BLaER1 treated with 17β-estradiol and CSF1 and Interleukin-3, amounts not matched to agents 10 nM and 100 nM (cell line): ENCODE measurements around the gene KBTBD13.

ENCODE experiments used
- H3K27ac ChIP-seq, 11 experiments: shearing (Covaris generic); formaldehyde crosslinking; 2 replicates each; pipeline ENCODE4 v1.8.1; 2022
- H3K27me3 ChIP-seq, 11 experiments: shearing (Covaris generic); formaldehyde crosslinking; 2 replicates each; pipeline ENCODE4 v1.8.1; 2022
- H3K36me3 ChIP-seq, 11 experiments: shearing (Covaris generic); formaldehyde crosslinking; 2 replicates each; pipeline ENCODE4 v1.8.1; 2022
- H3K4me1 ChIP-seq, 10 experiments: shearing (Covaris generic); formaldehyde crosslinking; 2 replicates each; pipeline ENCODE4 v1.8.1; 2022
- H3K4me2 ChIP-seq, 11 experiments: shearing (Covaris generic); formaldehyde crosslinking; 2 replicates each; pipeline ENCODE4 v1.8.1; 2022
- H3K4me3 ChIP-seq, 10 experiments: shearing (Covaris generic); formaldehyde crosslinking; 2 replicates each; pipeline ENCODE4 v1.8.1; 2022
- H3K9ac ChIP-seq, 11 experiments: shearing (Covaris generic); formaldehyde crosslinking; 2 replicates each; pipeline ENCODE4 v1.8.1; 2022
- H3K9me3 ChIP-seq, 11 experiments: shearing (Covaris generic); formaldehyde crosslinking; replicated peaks in 1 of 11; 2 replicates each; pipeline ENCODE4 v1.8.1; 2022
- H4K20me1 ChIP-seq, 11 experiments: shearing (Covaris generic); formaldehyde crosslinking; 2 replicates each; pipeline ENCODE4 v1.8.1; 2022
- Cebpa-rat ChIP-seq, 11 experiments: shearing (Covaris generic); IDR thresholded peaks; 2 replicates each; pipeline ENCODE4 v1.8.1; 2022

The KBTBD13 gene

GRCh38 chr15:65044724-65045481, 31.6 kb upstream of the KBTBD13 start, which contains the start of gene SLC51B:
Gene SLC51B, plus strand, starts transcription at chr15:65045387. Its CDS starts 4,618 bp downstream, at chr15:65050005.
- peak within 1 kb of the TSS in 3 of 11 experiments; percentile 44 to 55 (median 53); a peak in 5 of 22 replicates for H3K4me2 ChIP-seq
- no peak within 1 kb of the TSS for H3K27ac ChIP-seq
- no peaks in the 10 kb centered on the region for H3K36me3 ChIP-seq
- no peak within 1 kb of the TSS for H3K9ac ChIP-seq
- 0 out of 22 replicates have a peak, but pooled peaks of 1 of the 11 experiments have one; percentile 9 for TF ChIP-seq Cebpa-rat (IDR thresholded peaks at IDR 0.05)
- H4K20me1 ChIP-seq = no peaks in the 10 kb centered on the region
- H3K4me1 ChIP-seq = peaks cover 8 to 29% (median 13%) of the 10 kb centered on the region in 10 experiments
- no peaks in the 10 kb centered on the region for H3K27me3 ChIP-seq
- H3K4me3 ChIP-seq = no peak within 1 kb of the TSS
- H3K9me3 ChIP-seq = no peaks in the 10 kb centered on the region

- no peaks in the 10 kb centered on the region for H3K36me3 ChIP-seq
- TF ChIP-seq Cebpa-rat (IDR thresholded peaks at IDR 0.05) = no peak
- peaks cover 16 to 29% (median 21%) of the 10 kb centered on the region in 10 experiments for H3K4me1 ChIP-seq
- H3K4me3 ChIP-seq = no peak overlapping the region
- no peaks in the 10 kb centered on the region for H3K9me3 ChIP-seq
- H3K27ac ChIP-seq = no peak overlapping the region
- H3K4me2 ChIP-seq = no peak overlapping the region
- no peak overlapping the region for H3K9ac ChIP-seq
- no peaks in the 10 kb centered on the region for H3K27me3 ChIP-seq
- H4K20me1 ChIP-seq = no peaks in the 10 kb centered on the region
Observed at GRCh38 chr15:65048241-65048640, 28.3 kb upstream of the KBTBD13 start.

GRCh38 chr15:65049418-65049840, 27.1 kb upstream of the KBTBD13 start:
- Histone ChIP-seq H3K36me3 (no peaks in the 10 kb centered on the region), H3K4me1 (peaks cover 17 to 23% (median 21%) of the 10 kb centered on the region in 10 experiments), H3K4me2 (peak overlapping the region; percentile 62 to 89 (median 81)), H3K9ac (0 out of 22 replicates have a peak overlapping the region, but pooled peaks of 1 of the 11 experiments have one; percentile 19), H4K20me1 (no peaks in the 10 kb centered on the region), H3K9me3 (no peaks in the 10 kb centered on the region), H3K27ac (peak overlapping the region in 1 of 11 experiments; percentile 31; a peak in 1 of 22 replicates), H3K4me3 (peak overlapping the region in 6 of 10 experiments; percentile 21 to 62 (median 38); a peak in 7 of 20 replicates), H3K27me3 (no peaks in the 10 kb centered on the region)
- TF ChIP-seq Cebpa-rat (IDR thresholded peaks at IDR 0.05) = no peak

DNA sequence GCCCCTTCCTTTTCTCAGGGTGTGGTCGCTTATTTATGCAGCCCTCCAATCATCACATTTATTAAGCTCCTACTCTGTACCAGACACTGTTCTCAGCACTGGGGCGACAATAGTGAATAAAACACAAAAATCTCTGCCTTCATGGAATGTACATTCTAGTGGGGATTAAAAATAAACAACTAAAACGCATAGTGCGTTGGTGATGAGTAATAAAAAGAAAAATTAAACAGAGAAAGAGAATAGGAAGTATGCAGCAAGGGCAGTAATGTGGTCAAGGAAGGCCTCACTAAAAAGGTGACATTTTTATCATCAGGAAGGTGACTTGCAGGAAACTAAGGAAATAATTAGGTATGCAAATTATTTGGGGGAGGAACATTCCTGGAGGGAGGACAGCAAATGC, 26.3 kb upstream of the KBTBD13 start:
- Histone ChIP-seq H3K4me3 (no peak overlapping the region), H3K27ac (no peak overlapping the region), H3K4me2 (peak overlapping the region; percentile 62 to 89 (median 81); a peak in 19 of 22 replicates), H3K9me3 (no peaks in the 10 kb centered on the region), H3K27me3 (no peaks in the 10 kb centered on the region), H3K9ac (no peak overlapping the region), H3K36me3 (no peaks in the 10 kb centered on the region), H4K20me1 (peaks cover 0 to 4% (median 0%) of the 10 kb centered on the region in 11 experiments; a peak in 1 of 22 replicates), H3K4me1 (peaks cover 18 to 32% (median 28%) of the 10 kb centered on the region in 10 experiments)
- no peak for TF ChIP-seq Cebpa-rat (IDR thresholded peaks at IDR 0.05)

DNA sequence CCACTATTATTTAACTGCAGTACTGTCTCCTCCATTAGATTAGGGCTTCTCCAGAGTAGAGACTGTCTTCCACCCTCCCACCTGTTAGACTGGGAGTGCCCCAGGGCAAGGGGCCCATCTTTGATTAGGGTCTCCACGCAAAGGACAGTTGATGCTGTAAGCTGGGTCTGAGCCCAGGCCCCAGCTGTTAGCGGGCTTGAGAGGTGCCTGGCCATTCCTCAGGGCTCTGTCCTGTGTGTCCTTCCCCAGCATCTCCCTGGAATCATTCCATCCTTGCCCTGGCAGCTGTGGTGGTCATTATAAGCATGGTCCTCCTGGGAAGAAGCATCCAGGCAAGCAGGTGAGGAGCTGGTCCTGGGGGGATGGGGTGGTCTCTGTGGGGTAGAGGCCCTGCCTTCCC, 25.3 kb upstream of the KBTBD13 start:
- peaks cover 0 to 4% (median 0%) of the 10 kb centered on the region in 11 experiments; a peak in 1 of 22 replicates for H4K20me1 ChIP-seq
- peaks cover 27 to 41% (median 37%) of the 10 kb centered on the region in 10 experiments for H3K4me1 ChIP-seq
- no peak overlapping the region for H3K4me3 ChIP-seq
- no peaks in the 10 kb centered on the region for H3K36me3 ChIP-seq
- TF ChIP-seq Cebpa-rat (IDR thresholded peaks at IDR 0.05) = no peak
- H3K27me3 ChIP-seq = no peaks in the 10 kb centered on the region
- no peak overlapping the region for H3K27ac ChIP-seq
- H3K9me3 ChIP-seq = no peaks in the 10 kb centered on the region
- H3K9ac ChIP-seq = no peak overlapping the region
- H3K4me2 ChIP-seq = no peak overlapping the region

DNA sequence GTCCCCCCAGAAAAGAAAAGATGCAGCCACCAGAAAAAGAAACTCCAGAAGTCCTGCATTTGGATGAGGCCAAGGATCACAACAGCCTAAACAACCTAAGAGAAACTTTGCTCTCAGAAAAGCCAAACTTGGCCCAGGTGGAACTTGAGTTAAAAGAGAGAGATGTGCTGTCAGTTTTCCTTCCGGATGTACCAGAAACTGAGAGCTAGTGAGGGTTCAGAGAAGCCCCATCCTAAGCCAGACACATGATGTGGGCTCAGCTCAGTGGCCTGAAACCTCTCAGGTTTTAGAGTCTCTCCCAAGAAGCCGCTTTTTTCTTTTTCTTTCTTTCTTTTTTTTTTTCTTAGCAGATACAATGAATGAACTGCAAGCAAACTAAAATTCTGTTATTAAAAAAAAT, 23.6 kb upstream of the KBTBD13 start:
- H3K4me2 ChIP-seq = no peak overlapping the region
- peak overlapping the region in 1 of 11 experiments; percentile 9; a peak in 1 of 22 replicates for H3K9ac ChIP-seq

DNA sequence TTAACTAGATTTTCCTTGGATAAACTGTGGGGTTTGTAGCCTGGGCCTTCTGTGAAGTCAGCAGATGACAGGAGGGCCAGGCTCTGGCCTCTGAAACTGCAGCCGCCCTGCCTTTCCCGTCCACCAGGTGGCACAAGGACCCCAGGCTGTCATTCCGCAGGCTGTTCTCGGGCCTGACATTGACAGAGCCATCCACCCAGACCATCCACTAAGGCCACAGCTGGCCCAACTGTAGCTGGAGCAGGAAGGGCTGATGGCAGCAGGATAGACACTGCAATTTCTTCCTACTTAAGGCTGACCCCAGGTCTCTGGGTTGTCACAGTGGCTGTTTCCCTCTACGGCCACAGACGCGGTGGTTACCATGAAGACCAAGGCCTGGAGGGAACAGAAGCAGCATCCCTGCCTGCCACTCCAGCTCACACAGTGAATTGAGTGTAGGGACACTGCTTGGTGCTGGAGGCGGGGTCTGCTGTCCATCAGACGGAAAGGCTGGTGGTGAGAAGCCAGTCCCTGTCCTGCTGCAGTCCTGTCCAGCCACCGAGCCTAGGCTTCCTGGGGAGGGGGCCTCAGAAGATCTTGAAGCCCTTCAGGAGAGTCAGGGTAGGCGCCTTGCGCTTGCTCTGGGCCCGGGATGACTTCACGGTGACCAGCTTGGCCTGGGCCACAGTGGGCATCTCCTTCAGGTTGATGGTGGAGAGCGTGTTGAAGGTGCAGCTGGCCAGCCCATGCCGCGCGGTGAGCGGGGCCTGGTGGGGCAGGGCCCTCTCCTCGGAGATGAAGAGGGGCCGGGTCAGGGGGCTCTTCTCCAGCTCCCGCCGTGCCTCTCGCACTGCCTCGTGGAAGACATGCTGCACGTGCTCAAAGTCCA, 22.0 kb upstream of the KBTBD13 start:
- no peaks in the 10 kb centered on the region for H3K36me3 ChIP-seq
- H3K9me3 ChIP-seq = no peaks in the 10 kb centered on the region
- H3K4me3 ChIP-seq = no peak overlapping the region
- peak overlapping the region in 10 of 11 experiments; percentile 25 to 65 (median 54); a peak in 17 of 22 replicates for H3K4me2 ChIP-seq
- no peaks in the 10 kb centered on the region for H3K27me3 ChIP-seq
- peak overlapping the region in 4 of 11 experiments; percentile 3 to 20 (median 12); a peak in 1 of 22 replicates for H3K27ac ChIP-seq
- peaks cover 25 to 42% (median 31%) of the 10 kb centered on the region in 10 experiments for H3K4me1 ChIP-seq
- H3K9ac ChIP-seq = peak overlapping the region in 6 of 11 experiments; percentile 25 to 43 (median 36); a peak in 3 of 22 replicates
- peaks cover 0 to 4% (median 0%) of the 10 kb centered on the region in 11 experiments; a peak in 1 of 22 replicates for H4K20me1 ChIP-seq
- no peak for TF ChIP-seq Cebpa-rat (IDR thresholded peaks at IDR 0.05)

More for the DNA sequence above, 23.6 kb upstream of the KBTBD13 start:
- Histone ChIP-seq H3K27ac (no peak overlapping the region), H3K9me3 (no peaks in the 10 kb centered on the region), H3K27me3 (no peaks in the 10 kb centered on the region), H3K4me1 (peaks cover 27 to 49% (median 39%) of the 10 kb centered on the region in 10 experiments), H3K36me3 (no peaks in the 10 kb centered on the region), H3K4me3 (no peak overlapping the region), H4K20me1 (peaks cover 0 to 4% (median 0%) of the 10 kb centered on the region in 11 experiments; a peak in 1 of 22 replicates)
- no peak for TF ChIP-seq Cebpa-rat (IDR thresholded peaks at IDR 0.05)

- no peak for TF ChIP-seq Cebpa-rat (IDR thresholded peaks at IDR 0.05)
- H3K27ac ChIP-seq = peak overlapping the region in 3 of 11 experiments; percentile 3 to 20 (median 13); a peak in 2 of 22 replicates
- H3K4me2 ChIP-seq = peak overlapping the region; percentile 25 to 65 (median 50); a peak in 21 of 22 replicates
- no peaks in the 10 kb centered on the region for H3K27me3 ChIP-seq
- no peaks in the 10 kb centered on the region for H3K36me3 ChIP-seq
- peaks cover 17 to 34% (median 23%) of the 10 kb centered on the region in 10 experiments for H3K4me1 ChIP-seq
- no peaks in the 10 kb centered on the region for H3K9me3 ChIP-seq
- H4K20me1 ChIP-seq = peaks cover 0 to 4% (median 0%) of the 10 kb centered on the region in 11 experiments; a peak in 1 of 22 replicates
- H3K9ac ChIP-seq = peak overlapping the region in 7 of 11 experiments; percentile 25 to 43 (median 35); a peak in 8 of 22 replicates
- H3K4me3 ChIP-seq = no peak overlapping the region
Observed at GRCh38 chr15:65055201-65055870, 21.2 kb upstream of the KBTBD13 start.
